Panc1 (cell line): Measurements from ENCODE around the gene SIGMAR1. TPM values are rescaled to one million over a fixed set of nuclear protein-coding genes. Genes with fewer than 3 reads are reported as not detected.
"Not testable (repeated sequence)": the region's sequence is repeated elsewhere in the genome, so short reads cannot be mapped to it uniquely, and the experiment has no call there.

ENCODE experiments used
- ATAC-seq: fragments of 200-7000 bp; cut with Tn5 transposase; 2 replicates; pipeline ENCODE4 v1.9.1; 2020; ENCODE audit warnings: mild to moderate bottlenecking, moderate library complexity
- BruUV-seq: library from RNA; stranded (reverse); fragments of 400-500 nt; replicated peaks from 2 replicates; lab custom pipeline; 2021; lab: Mats Ljungman, UMichigan
- CTCF ChIA-PET: fragments of 300-600 bp; sonication (Branson Sonifier 250); formaldehyde crosslinking; loops from one replicate; lab custom pipeline; 2022; ENCODE audit warnings: antibody characterized with exemption; lab: Charles Lee
- POLR2A ChIA-PET: fragments of 300-600 bp; sonication (Branson Sonifier 250); formaldehyde crosslinking; loops from one replicate; lab custom pipeline; 2022; ENCODE audit warnings: antibody characterized with exemption; lab: Charles Lee
- DNase-seq: peaks from one replicate; pipeline ENCODE4 v3.0.0-alpha.2; 2010; ENCODE audit warnings: low read depth, low spot score
- H3K27ac ChIP-seq: 2 replicates; pipeline ENCODE4 v1.5.1; 2011; ENCODE audit warnings: mild to moderate bottlenecking, low read length, inconsistent platforms
- H3K27me3 ChIP-seq: fragments of 200-500 bp; sonication (Bioruptor generic); 2 replicates; pipeline ENCODE4 v1.6.0; 2014; ENCODE audit warnings: low read length, inconsistent platforms; ENCODE audit not compliant: control insufficient read depth, insufficient read depth
- H3K36me3 ChIP-seq: fragments of 200-500 bp; sonication (Bioruptor generic); 2 replicates; pipeline ENCODE4 v1.5.1; 2014; ENCODE audit warnings: inconsistent platforms, mild to moderate bottlenecking, low read length, moderate library complexity; ENCODE audit not compliant: control insufficient read depth, insufficient read depth
- H3K4me1 ChIP-seq: 2 replicates; pipeline ENCODE4 v1.5.1; 2011; ENCODE audit warnings: inconsistent platforms, mild to moderate bottlenecking, low read length, moderate library complexity; ENCODE audit not compliant: control insufficient read depth, insufficient read depth
- H3K4me3 ChIP-seq, 2 experiments: 2 replicates each; pipeline ENCODE4 v1.5.1; 2011 to 2012; ENCODE audit warnings: low read depth in 2 of 2, low read length in 2 of 2, mild to moderate bottlenecking in 2 of 2, inconsistent platforms in 1 of 2, moderate library complexity in 1 of 2
- H3K9me3 ChIP-seq: fragments of 200-500 bp; sonication (Bioruptor generic); 2 replicates; pipeline ENCODE4 v1.5.1; 2014; ENCODE audit warnings: low read depth, mild to moderate bottlenecking, inconsistent platforms, low read length, moderate library complexity; ENCODE audit not compliant: control insufficient read depth, insufficient read depth
- CTCF ChIP-seq: fragments of 450-650 bp; IDR thresholded peaks from 2 replicates; pipeline ENCODE4 v1.5.1; 2017; ENCODE audit warnings: mild to moderate bottlenecking
- POLR2AphosphoS5 ChIP-seq: IDR thresholded peaks from 2 replicates; pipeline ENCODE4 v1.6.1; 2012; ENCODE audit warnings: mild to moderate bottlenecking, low read depth, low read length, moderate library complexity
- REST ChIP-seq, 2 experiments: IDR thresholded peaks; 2 replicates each; pipeline ENCODE4 v1.6.1; 2011 to 2012; ENCODE audit warnings: low read depth in 2 of 2, control low read depth in 1 of 2, low read length in 1 of 2, mild to moderate bottlenecking in 1 of 2, moderate library complexity in 1 of 2; ENCODE audit not compliant: insufficient read depth in 1 of 2
- SIN3A ChIP-seq: IDR thresholded peaks from 2 replicates; pipeline ENCODE4 v1.6.1; 2012; ENCODE audit warnings: low read depth, mild to moderate bottlenecking, low read length, moderate library complexity, borderline replicate concordance; ENCODE audit not compliant: insufficient read depth
- TCF7L2 ChIP-seq: IDR thresholded peaks from 2 replicates; pipeline ENCODE4 v1.6.1; 2011; ENCODE audit warnings: mild to moderate bottlenecking, low read depth, low read length, inconsistent platforms
- in situ Hi-C: cut with HindIII; loops from 2 replicates; pipeline ENCODE4 v1.10.0; 2016; ENCODE audit warnings: low sequenced_read_pairs, low pct_unique_long_range_greater_than_20kb
- intact Hi-C: fragments of 100-400 bp; cut with micrococcal nuclease; formaldehyde crosslinking; loops from one replicate; pipeline ENCODE4 v1.10.0; 2022; ENCODE audit not compliant: unreplicated experiment
- total RNA-seq: library from RNA; stranded (reverse); gene quantifications from one replicate; pipeline ENCODE4 v1.2.1, GENCODE V29; 2021; ENCODE audit not compliant: unreplicated experiment

SIGMAR1 gene
- total RNA-seq, 1 experiment from 2014 or later, result 131 TPM

- intact Hi-C loops, result no loop called here
- Histone ChIP-seq H3K27me3 (no peaks in the 10 kb centered on the region), H3K4me3 (no peak overlapping the region), H3K36me3 (no peaks in the 10 kb centered on the region), H3K4me1 (peaks cover 16% of the 10 kb centered on the region), H3K9me3 (no peaks in the 10 kb centered on the region), H3K27ac (no peak overlapping the region)
- in situ Hi-C loops, result no loop called here
- CTCF ChIA-PET, result no interaction called here
- DNase-seq (no peak), ATAC-seq (no peak)
- TF ChIP-seq CTCF (no peak), REST (IDR thresholded peaks at IDR 0.05; ENCODE audit: insufficient read depth in 1 of 2, low read depth in 2 of 2, low read length in 1 of 2) (no peak), POLR2AphosphoS5 (no peak), SIN3A (no peak), TCF7L2 (no peak)
- no TSS peak for BruUV-seq
- POLR2A ChIA-PET, result no interaction called here
These were observed 5.1 kb upstream of the SIGMAR1 start for GRCh38 chr9:34642679-34643078.

GRCh38 chr9:34639322-34639721 is 1.7 kb upstream of the SIGMAR1 start:
- POLR2A ChIA-PET, result interaction anchor here (0.6 kb wide), 1 partner anchor 677 kb away, joined by 10 read pairs; no protein-coding TSS in a partner anchor
- ATAC-seq, BruUV-seq, DNase-seq, H3K27me3 ChIP-seq, H3K27ac ChIP-seq, intact Hi-C loops, H3K9me3 ChIP-seq, H3K4me3 ChIP-seq, in situ Hi-C loops, H3K36me3 ChIP-seq: not testable (repeated sequence)
- H3K4me1 ChIP-seq, result peaks cover 13% of the 10 kb centered on the region
- CTCF ChIA-PET, result interaction anchor here (0.6 to 1.4 kb wide), 4 partner anchors 19 to 786 kb away, joined by 3 to 6 read pairs (median 4); partner anchors contain the start of gene DCTN3

- intact Hi-C loops (no loop called here), in situ Hi-C loops (no loop called here)
- H3K9me3 ChIP-seq, result no peaks in the 10 kb centered on the region
- no peak for ATAC-seq
- H3K4me1 ChIP-seq, result peaks cover 13% of the 10 kb centered on the region
- H3K27ac ChIP-seq, result peak overlapping the region; percentile 98
- ChIA-PET CTCF (interaction anchor here (0.6 to 1.4 kb wide), 4 partner anchors 8 to 64 kb away, joined by 4 to 5 read pairs (median 4); partner anchors contain the start of gene GALT), POLR2A (interaction anchor here (1.7 kb wide), 1 partner anchor 27 kb away, joined by 5 read pairs; no protein-coding TSS in a partner anchor)
- no peak for DNase-seq
- no peaks in the 10 kb centered on the region for H3K36me3 ChIP-seq
- TF ChIP-seq REST (IDR thresholded peaks at IDR 0.05; ENCODE audit: insufficient read depth in 1 of 2, low read depth in 2 of 2, low read length in 1 of 2), result no peak
- no peak; the same call in 1 of the 2 replicates for TF ChIP-seq POLR2AphosphoS5
- no peak for TF ChIP-seq SIN3A
- TF ChIP-seq CTCF, result no peak
- TF ChIP-seq TCF7L2, result no peak
- no TSS peak for BruUV-seq
- H3K27me3 ChIP-seq, result no peaks in the 10 kb centered on the region
- H3K4me3 ChIP-seq, result peak overlapping the region; percentile 70 to 94
These were observed 505 bp upstream of the SIGMAR1 start for GRCh38 chr9:34638138-34638445.
